NCI-H446 treated with DMSO at 0.1 percent for 48 hours (cell line): Measurements from ENCODE around the gene GRIP1.

ENCODE experiments used
- DNase-seq: peaks from one replicate; lab custom pipeline; 2025; lab: John Stamatoyannopoulos, UW

GRIP1 gene

GRCh38 chr12:66380769-66381535 lies 297.9 kb downstream of the GRIP1 start:
- DNase-seq, result no peak

GRCh38 chr12:66379616-66380015 lies 299.3 kb downstream of the GRIP1 start:
- no peak for DNase-seq

DNA sequence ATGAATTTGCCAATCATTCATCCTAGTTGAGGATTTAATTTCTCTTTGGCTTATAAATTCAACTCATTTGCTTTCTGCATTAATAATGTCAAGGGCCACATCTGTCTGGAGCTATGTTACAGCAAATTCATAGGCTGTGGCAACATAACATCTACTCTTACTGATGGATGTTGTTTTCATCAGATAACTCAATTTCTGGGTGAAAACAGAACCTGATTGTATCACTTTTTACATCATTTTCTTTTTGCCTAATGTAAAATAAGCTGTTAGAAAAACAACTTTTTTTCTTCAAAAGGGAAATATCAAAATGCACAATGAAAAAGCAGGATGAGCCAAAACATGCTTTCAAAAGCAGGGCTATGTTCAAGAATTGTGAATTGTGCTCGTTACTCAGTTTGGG lies 303.3 kb downstream of the GRIP1 start:
- DNase-seq, result no peak

DNA sequence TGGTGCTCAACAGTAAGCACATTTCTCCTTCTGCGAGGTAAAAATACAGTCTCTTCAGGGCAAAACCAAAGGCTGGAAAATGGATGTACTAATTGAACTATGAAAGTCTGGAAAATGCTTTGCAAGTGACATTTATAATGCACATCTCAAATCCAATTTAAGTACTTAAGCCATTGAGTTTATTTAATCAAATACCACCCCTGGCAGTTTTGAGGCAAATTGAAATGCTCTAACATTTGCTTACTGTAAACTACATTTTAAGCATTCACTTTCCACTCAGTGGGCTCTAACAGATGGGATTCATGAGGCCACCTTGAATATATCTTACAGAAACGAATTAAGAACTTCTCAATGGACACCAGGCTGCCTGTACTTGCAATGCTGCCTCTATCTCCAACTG lies 306.9 kb downstream of the GRIP1 start:
- DNase-seq, result no peak

- no peak for DNase-seq
These were observed 311.7 kb downstream of the GRIP1 start for GRCh38 chr12:66367015-66367667.

DNA sequence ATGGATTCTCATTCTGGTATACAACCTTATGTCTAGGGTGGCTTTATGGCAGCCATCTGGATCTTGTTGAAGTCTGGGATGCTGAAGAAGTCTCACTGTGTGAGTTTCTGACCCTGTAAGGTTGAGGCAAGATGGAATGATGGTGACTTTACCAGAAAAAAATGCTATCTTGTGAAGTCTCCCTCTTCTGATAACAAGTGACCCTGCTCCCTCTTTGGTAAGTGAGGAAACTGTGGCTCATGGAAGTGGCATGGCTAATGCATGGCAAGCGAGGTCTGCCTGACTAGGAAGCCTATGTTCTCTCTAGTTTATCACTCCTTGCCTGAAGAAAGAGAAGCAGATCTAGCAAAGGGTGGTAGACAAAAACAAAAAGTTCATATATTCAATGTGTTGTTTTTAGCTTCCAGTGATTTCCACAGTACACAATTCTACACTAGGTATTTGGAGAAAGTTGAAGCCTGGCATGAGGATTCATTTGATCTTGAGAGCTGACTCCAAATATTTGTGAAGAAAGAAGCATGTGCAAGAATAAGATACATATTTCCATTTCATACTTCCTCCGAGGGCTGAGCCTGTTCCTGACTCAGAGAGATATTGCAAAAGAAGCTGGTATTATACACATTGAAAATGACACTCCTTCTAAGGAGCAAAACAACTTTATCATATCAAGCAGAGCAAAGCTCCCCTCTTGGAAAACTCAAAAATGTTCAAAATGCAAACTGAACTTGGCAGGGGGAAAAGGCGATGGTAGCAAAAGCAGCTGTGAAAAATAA lies 313.0 kb downstream of the GRIP1 start:
- DNase-seq, result no peak

GRCh38 chr12:66361703-66362102 lies 317.2 kb downstream of the GRIP1 start:
- DNase-seq, result peak; percentile 22

- DNase-seq, result no peak
These were observed 319.6 kb downstream of the GRIP1 start for GRCh38 chr12:66359300-66359699.

GRCh38 chr12:66354291-66354690 lies 324.6 kb downstream of the GRIP1 start:
- DNase-seq, result peak; percentile 26

DNA sequence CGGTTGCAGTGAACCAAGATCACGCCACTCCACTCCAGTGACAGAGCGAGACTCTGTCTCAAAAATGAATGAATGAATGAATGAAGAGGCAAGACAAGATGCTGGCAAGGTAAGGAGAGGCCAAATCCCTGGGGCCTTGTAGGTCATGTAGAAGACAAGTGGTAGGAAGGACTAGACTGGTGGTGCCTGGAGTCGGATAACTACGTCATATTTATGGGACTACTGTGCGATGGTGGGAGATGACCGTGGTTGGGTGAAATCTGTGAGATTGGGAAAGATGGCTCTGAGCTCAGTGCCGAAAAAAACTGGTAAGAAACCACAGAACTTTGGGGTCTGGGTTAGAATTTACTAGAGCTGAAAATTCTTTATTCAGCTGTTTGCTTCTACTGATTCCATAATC lies 326.0 kb downstream of the GRIP1 start:
- no peak for DNase-seq

GRCh38 chr12:66352197-66352596 lies 326.7 kb downstream of the GRIP1 start:
- DNase-seq, result no peak

- no peak for DNase-seq
These were observed 327.6 kb downstream of the GRIP1 start for GRCh38 chr12:66351301-66351700.

DNA sequence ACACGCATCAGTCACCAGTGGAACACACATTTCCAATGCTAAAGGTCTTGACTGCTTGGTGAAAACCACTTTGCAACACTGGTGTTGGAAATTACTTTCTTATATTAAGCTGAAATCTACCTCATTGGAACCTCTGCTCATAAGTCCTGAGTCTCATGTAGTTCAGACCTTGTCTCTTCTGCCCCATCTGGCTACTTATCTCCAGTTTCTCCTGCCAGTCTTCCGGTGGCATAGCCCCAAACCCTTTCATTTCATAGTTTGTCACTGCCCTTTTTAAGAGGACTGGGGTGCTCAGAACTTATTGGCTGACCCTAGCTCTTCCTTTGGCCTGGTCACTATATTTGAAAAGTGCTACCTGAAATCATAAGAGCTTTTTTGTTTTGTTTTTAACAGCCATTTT lies 332.9 kb downstream of the GRIP1 start:
- DNase-seq, result no peak

- no peak for DNase-seq
These were observed 333.7 kb downstream of the GRIP1 start for GRCh38 chr12:66345212-66345611.

DNA sequence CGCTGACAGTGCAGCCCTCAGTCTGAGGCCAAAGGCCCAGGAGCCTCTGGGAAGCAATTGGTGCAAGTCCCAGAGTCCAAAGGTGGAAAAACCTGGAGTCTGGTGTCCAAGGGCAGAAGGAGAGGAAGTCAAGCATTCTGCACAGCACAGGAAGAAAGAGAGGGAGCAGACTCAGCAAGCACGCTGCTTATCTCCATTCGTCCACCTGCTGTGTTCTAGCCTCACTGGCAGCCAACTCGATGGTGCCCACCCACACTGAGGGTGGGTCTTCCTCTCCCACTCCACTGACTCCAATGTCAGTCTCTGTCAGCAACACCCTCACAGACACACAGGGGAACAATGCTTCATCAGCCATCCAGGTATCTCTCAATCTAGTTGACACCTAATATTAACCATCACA lies 337.8 kb downstream of the GRIP1 start:
- no peak for DNase-seq

DNA sequence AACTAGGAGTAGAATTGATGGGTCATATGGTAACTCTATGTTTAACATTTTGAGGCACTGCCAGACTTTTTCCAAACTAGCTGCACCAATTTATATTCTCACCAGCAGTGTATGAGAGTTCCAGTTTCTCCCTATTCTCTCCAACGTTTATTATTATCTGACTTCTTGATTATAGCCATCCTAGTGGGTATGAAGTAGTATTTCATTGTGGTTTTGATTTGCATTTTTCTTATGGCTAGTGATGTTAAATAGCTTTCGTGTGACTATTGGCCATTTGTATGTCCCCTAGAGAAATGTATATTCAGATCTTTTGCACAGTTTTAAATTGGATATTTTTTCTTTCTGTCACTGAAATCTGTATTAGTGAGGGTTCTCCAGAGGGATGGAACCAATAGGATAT lies 338.7 kb downstream of the GRIP1 start:
- no peak for DNase-seq

DNA sequence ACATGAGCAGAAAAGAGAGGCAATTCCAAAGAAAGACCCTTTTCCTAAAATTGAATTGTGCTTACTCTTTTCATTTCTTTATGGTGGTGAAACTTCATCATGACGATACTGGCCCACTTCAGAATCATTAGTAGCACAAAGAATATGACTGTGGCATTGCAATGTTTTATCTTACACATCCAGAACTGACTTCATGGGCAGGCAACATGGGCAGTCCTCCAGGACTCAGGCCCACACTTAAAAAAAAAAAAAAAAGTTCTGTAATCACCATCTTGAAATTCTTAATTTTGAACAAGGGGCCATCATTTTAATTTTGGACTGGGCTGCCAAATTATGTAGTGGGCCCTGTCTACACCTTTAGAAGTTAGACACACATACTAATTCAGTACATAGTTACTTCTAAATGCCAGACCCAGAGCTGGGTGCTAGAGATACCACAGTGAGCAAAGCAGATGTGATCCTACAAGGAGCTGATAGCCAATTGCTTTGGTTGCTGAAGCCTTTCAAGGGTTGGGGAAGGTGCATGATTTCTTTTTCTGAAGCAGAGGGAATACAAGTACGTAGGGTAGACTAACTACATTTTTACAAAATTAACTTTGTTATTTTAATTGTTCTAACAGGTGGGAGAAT lies 341.4 kb downstream of the GRIP1 start:
- no peak for DNase-seq

DNA sequence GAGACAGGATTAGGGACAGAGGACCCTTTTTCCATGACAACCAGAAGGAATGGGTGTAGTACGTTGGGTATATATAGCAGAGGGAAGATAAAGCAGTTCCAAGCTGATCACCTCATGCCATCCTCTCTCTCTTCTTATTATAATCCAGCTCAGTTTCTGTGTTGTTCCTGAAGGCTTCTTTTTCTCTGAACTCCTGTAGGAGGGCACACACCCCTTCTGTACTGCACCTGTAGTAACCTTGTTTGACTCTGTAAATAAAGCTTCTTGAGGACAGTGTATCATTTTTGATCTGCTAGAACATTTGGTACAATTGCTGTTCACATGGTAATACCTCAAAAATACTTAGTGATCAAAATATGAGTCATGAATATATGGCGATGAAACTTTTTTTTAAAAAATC lies 343.1 kb downstream of the GRIP1 start:
- no peak for DNase-seq

DNA sequence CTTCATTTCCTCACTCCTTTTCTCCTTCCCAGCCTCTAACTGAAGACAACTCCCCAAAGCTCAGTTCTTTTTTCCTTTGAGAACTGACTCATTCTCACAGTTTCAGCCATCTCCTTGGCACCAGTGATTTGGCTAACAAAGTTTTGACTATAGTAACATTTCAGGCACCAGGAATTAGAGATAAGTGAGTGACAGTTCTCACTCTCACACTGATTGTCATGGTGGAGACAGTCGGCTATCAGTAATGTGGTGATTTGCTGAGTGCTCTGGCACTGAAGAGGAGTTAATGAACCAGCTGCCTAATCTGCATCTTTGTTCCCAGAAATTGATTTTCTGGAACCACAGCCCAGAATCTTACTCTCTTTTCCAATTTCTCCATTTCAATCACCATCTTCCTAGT lies 347.1 kb downstream of the GRIP1 start:
- DNase-seq, result no peak

DNA sequence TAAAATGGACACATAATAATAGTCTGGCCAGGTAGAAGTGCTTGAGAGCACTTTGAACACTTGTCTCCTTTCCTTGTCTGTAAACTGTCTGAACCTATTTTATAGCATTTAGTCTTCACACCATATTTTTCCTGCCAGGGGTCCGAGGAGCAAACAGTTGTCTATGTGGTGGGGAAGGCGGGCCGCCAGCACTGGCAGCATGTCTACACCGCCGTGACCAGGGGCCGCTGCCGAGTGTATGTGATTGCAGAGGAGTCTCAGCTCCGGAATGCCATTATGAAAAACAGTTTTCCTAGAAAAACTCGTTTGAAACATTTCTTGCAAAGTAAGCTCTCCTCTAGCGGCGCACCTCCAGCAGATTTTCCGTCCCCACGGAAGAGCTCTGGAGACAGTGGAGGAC lies 347.9 kb downstream of the GRIP1 start:
- DNase-seq, result no peak

- DNase-seq, result peak; percentile 17
These were observed 348.9 kb downstream of the GRIP1 start for GRCh38 chr12:66329941-66330340.

GRCh38 chr12:66323017-66323416 lies 355.9 kb downstream of the GRIP1 start:
- DNase-seq, result no peak

GRCh38 chr12:66321435-66321834 lies 357.4 kb downstream of the GRIP1 start:
- DNase-seq, result no peak
